ENCODE data around the gene FOS.

- TF ChIP-seq CTCF (IDR thresholded peaks at IDR 0.05) (no peak), POLR2A (IDR thresholded peaks at IDR 0.05) (no peak)
These were observed 16.8 kb upstream of the FOS start for GRCh38 chr14:75261820-75262219.
